SU-DHL-6 (cell line): ENCODE data around the gene CDKAL1.

Experiments used
- EZH2phosphoT487 ChIP-seq: fragments of 200-600 bp; sonication (generic), shearing (Covaris generic); conservative IDR thresholded peaks from 2 replicates; pipeline ENCODE4 v1.6.1; 2018; ENCODE audit warnings: mild to moderate bottlenecking, antibody characterized with exemption, low read length, moderate library complexity, mixed read lengths
- TF ChIP-seq, protein P1 (sequence below): fragments of 200-600 bp; sonication (generic); IDR thresholded peaks from one replicate; pipeline ENCODE4 v1.5.1; 2017; ENCODE audit warnings: antibody characterized with exemption, mild to moderate bottlenecking, low read length, moderate library complexity; ENCODE audit not compliant: insufficient read depth, poor library complexity, severe bottlenecking

DNA sequence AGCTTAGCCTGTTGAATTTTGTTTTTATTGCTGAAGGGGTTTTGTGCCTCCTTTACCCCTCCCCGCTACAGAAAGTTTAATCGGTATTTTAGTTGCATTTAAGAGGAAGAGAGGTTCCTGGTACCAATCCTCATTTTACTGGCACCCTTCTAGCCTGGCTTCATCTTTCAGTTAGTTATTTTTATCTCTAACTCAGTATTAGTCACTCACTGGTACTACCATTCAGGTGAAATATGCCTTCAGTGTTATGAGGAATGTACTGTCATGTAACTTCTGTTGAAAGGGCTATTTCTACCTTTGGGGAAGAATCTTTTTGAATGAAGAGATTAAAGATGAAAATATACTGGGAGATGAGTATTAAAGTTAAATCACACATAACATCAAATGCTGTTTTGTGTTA, 211.8 kb downstream of the CDKAL1 start:
- TF ChIP-seq, protein P1, sequence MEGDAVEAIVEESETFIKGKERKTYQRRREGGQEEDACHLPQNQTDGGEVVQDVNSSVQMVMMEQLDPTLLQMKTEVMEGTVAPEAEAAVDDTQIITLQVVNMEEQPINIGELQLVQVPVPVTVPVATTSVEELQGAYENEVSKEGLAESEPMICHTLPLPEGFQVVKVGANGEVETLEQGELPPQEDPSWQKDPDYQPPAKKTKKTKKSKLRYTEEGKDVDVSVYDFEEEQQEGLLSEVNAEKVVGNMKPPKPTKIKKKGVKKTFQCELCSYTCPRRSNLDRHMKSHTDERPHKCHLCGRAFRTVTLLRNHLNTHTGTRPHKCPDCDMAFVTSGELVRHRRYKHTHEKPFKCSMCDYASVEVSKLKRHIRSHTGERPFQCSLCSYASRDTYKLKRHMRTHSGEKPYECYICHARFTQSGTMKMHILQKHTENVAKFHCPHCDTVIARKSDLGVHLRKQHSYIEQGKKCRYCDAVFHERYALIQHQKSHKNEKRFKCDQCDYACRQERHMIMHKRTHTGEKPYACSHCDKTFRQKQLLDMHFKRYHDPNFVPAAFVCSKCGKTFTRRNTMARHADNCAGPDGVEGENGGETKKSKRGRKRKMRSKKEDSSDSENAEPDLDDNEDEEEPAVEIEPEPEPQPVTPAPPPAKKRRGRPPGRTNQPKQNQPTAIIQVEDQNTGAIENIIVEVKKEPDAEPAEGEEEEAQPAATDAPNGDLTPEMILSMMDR: no peak
- no peak for TF ChIP-seq EZH2phosphoT487
